A673 (cell line): ENCODE results near the gene KCTD2. TPM values are rescaled to one million over a fixed set of nuclear protein-coding genes. Genes with fewer than 3 reads are reported as not detected.

ENCODE experiments used
- BruUV-seq: library from RNA; stranded (reverse); fragments of 400-500 nt; replicated peaks from 2 replicates; lab custom pipeline; 2021; lab: Mats Ljungman, UMichigan
- CTCF ChIA-PET: fragments of 300-600 bp; sonication (Branson Sonifier 250); formaldehyde crosslinking; loops from one replicate; lab custom pipeline; 2022; ENCODE audit warnings: antibody characterized with exemption; lab: Charles Lee
- POLR2A ChIA-PET: fragments of 300-600 bp; sonication (Branson Sonifier 250); formaldehyde crosslinking; loops from one replicate; lab custom pipeline; 2022; ENCODE audit warnings: antibody characterized with exemption; ENCODE audit not compliant: low non-redundant PET; lab: Charles Lee
- DNase-seq: peaks from one replicate; pipeline ENCODE4 v3.0.0-alpha.2; 2015; ENCODE audit warnings: low spot score
- H3K27ac ChIP-seq: fragments of 200-600 bp; sonication (generic); 2 replicates; pipeline ENCODE4 v1.5.1; 2016; ENCODE audit warnings: mixed run types, low read depth, mild to moderate bottlenecking, mixed read lengths, antibody characterized with exemption, low read length; ENCODE audit not compliant: poor library complexity, severe bottlenecking
- H3K27me3 ChIP-seq: fragments of 200-600 bp; sonication (generic); replicated peaks from 2 replicates; pipeline ENCODE4 v1.6.1; 2017; ENCODE audit warnings: mixed run types, low read depth, mild to moderate bottlenecking, mixed read lengths, antibody characterized with exemption, low read length; ENCODE audit not compliant: insufficient read depth, poor library complexity
- H3K36me3 ChIP-seq: fragments of 200-600 bp; sonication (generic); 2 replicates; pipeline ENCODE4 v1.6.1; 2016; ENCODE audit warnings: mixed run types, mild to moderate bottlenecking, mixed read lengths, antibody characterized with exemption, low read length; ENCODE audit not compliant: insufficient read depth, poor library complexity, severe bottlenecking
- H3K4me1 ChIP-seq: fragments of 200-600 bp; sonication (generic); 2 replicates; pipeline ENCODE4 v1.6.1; 2017; ENCODE audit warnings: mixed run types, mild to moderate bottlenecking, mixed read lengths, antibody characterized with exemption, low read length; ENCODE audit not compliant: insufficient read depth, poor library complexity, severe bottlenecking
- H3K4me3 ChIP-seq: fragments of 200-600 bp; sonication (generic); 2 replicates; pipeline ENCODE4 v1.5.1; 2016; ENCODE audit warnings: low read depth, mixed run types, mild to moderate bottlenecking, mixed read lengths, low read length; ENCODE audit not compliant: poor library complexity, severe bottlenecking
- H3K9me3 ChIP-seq: fragments of 200-600 bp; sonication (generic); 2 replicates; pipeline ENCODE4 v1.6.1; 2016; ENCODE audit warnings: mixed run types, low read depth, mild to moderate bottlenecking, mixed read lengths, antibody characterized with exemption, low read length; ENCODE audit not compliant: poor library complexity, severe bottlenecking
- CTCF ChIP-seq: fragments of 300-800, 200-600 bp; sonication (generic); conservative IDR thresholded peaks from 2 replicates; pipeline ENCODE4 v1.5.1; 2017; ENCODE audit warnings: low read depth, mild to moderate bottlenecking, antibody characterized with exemption, low read length, moderate library complexity, mixed read lengths
- EZH2 ChIP-seq: fragments of 200-600 bp; sonication (generic); IDR thresholded peaks from 2 replicates; pipeline ENCODE4 v1.6.1; 2017; ENCODE audit warnings: borderline replicate concordance, low read depth, mild to moderate bottlenecking, mixed read lengths, antibody characterized with exemption, low read length; ENCODE audit not compliant: poor library complexity, severe bottlenecking
- intact Hi-C: fragments of 100-400 bp; cut with micrococcal nuclease; formaldehyde crosslinking; loops from one replicate; pipeline ENCODE4 v1.10.0; 2022; ENCODE audit not compliant: unreplicated experiment
- total RNA-seq: library from RNA; stranded (reverse); gene quantifications from 2 replicates; pipeline ENCODE4 v1.2.3, GENCODE V29; 2021

The KCTD2 gene
- total RNA-seq, 1 experiment from 2014 or later, result 25.6 TPM

- peaks cover 9% of the 10 kb centered on the region for H3K4me1 ChIP-seq
- no peak overlapping the region for H3K27ac ChIP-seq
- no peaks in the 10 kb centered on the region for H3K27me3 ChIP-seq
- H3K9me3 ChIP-seq, result no peaks in the 10 kb centered on the region
- DNase-seq, result no peak
- no peak overlapping the region for H3K4me3 ChIP-seq
- H3K36me3 ChIP-seq, result peaks cover 31% of the 10 kb centered on the region
- no TSS peak for BruUV-seq
- TF ChIP-seq EZH2 (no peak), CTCF (no peak)
- POLR2A ChIA-PET, result no interaction called here
- CTCF ChIA-PET, result no interaction called here
- intact Hi-C loops, result no loop called here
Measured at GRCh38 chr17:75049706-75050105, 2.7 kb downstream of the KCTD2 start.

- no peak for DNase-seq
- ChIA-PET POLR2A (no interaction called here), CTCF (no interaction called here)
- Histone ChIP-seq H3K36me3 (peaks cover 39% of the 10 kb centered on the region), H3K27me3 (no peaks in the 10 kb centered on the region), H3K9me3 (no peaks in the 10 kb centered on the region), H3K4me1 (peaks cover 9% of the 10 kb centered on the region), H3K4me3 (no peak overlapping the region), H3K27ac (no peak overlapping the region)
- TF ChIP-seq CTCF, result no peak
- no peak for TF ChIP-seq EZH2
- BruUV-seq, result no TSS peak
- intact Hi-C loops, result no loop called here
Measured at GRCh38 chr17:75051941-75052340, 4.9 kb downstream of the KCTD2 start.

GRCh38 chr17:75059369-75060345, 12.6 kb downstream of the KCTD2 start:
- Histone ChIP-seq H3K4me1 (no peaks in the 10 kb centered on the region), H3K4me3 (no peak overlapping the region), H3K27me3 (no peaks in the 10 kb centered on the region), H3K9me3 (no peaks in the 10 kb centered on the region), H3K36me3 (peaks cover 43% of the 10 kb centered on the region), H3K27ac (no peak overlapping the region)
- TF ChIP-seq EZH2 (no peak), CTCF (peak; percentile 40)
- no TSS peak for BruUV-seq
- peak; percentile 35 for DNase-seq
- intact Hi-C loops, result no loop called here
- POLR2A ChIA-PET, result no interaction called here
- CTCF ChIA-PET, result interaction anchor here (0.6 to 0.7 kb wide), 2 partner anchors 19 to 180 kb away, joined by 3 to 5 read pairs; no protein-coding TSS in a partner anchor
